ENCODE results near the gene MNX1.

The MNX1 gene

DNA sequence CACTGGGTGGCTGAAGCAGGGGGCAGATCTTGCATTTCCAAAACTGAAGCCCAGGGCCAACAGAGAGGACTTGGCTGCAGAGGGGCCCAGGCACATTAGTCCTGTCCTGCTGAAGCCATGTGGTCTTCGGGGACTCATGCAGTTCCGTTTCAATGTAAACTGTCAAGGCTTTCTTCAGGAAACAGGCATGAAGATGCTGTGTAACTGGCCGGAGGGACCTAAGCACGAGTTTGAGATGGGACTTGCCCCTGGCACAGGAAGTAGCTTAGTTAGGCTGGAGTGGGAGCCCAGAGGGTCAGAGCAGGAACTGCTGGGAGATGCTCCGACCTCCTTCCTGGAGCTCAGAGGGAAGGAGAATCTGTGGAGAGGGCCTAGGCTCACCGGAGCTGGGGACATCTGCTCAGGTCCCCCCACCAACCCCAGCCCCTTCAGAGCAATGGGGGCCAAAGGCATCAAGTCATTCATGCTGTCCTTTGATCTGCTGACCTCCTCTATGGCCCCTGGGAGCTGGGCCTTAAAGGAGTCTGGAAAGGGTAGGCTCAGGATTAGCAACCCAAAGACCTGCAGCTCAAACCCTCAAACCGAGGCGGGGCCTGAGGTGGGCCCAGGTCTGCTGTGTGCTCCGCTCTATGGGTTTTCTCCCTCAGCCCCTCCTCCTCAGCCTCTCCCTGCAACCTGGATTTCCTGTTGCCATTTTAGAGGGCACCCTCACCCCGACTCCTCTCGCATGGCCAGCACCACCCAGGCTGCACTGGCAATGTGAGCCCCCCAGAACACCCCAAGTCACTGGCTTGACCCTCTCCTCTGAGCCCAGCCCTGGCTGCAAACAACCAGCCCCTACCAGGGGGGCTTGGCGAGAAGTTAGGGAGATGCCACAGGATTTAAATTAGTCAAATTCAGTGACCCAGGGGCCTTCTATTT is 4.4 kb upstream of the MNX1 start:
- no peak for DNase-seq

DNA sequence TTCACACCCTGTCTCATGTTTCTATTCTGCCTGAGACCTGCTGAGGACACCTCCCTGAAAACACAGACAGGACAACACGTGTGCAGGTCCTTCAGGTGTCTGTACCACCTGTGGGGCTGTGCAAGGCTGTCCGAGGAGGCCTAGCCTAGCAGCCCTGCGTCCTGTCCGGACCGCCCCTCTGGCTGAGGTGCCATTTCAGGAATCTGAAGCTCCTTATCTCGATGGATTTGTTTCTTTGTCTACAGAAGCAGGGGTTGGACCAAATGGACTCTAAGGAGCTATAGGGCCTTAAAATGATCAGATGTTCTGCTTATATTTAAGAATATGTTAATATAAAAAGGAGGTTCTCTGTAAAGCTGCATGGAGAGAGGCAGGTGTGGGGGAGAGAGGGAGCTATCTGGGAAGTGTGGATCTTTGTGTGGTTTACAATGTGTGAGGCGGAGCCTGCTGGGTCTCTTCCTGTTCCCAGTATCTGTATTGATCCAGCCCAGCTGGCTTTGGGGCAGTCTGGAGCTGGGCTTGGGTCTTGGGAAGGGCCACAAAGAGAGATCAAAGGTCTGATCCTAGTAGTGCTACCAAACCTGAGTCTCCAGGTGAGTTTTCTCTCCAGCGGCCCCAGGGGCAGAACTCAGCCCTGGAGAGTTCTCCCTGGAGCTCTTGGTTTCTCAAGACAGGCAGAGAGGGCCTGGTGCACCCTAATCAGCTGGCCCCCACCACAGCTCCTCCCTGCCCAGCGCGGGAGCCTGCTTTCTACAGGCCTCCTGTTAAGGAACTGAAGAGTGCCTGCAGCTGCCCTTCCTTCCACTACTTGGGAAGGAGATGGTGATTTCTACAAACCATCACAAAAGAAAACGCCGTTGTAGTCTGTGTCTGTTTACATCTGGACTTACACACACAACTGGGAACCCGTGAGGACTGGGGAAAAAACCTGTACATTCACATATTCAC is 3.4 kb upstream of the MNX1 start:
- no peak for DNase-seq

DNA sequence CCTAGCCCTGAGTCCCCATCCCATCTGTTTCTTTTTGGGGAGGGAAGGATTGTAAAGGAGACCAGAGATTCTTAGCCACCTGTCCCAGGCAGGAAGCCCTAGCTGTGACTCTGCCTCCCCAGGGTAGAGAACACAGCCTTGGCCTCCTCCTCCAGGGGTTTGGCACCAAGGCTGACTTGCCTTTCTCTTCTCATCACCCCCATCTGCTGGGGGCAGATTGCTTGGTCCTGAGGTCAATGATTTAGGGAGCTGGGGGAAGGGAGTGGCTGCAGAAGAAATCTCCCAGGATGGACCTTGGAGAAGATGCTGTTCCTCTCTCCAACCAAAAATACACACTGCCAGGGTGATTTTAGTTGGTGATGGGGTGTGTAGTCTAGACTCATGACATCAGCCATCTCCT is 2.6 kb upstream of the MNX1 start:
- no peak for DNase-seq

DNA sequence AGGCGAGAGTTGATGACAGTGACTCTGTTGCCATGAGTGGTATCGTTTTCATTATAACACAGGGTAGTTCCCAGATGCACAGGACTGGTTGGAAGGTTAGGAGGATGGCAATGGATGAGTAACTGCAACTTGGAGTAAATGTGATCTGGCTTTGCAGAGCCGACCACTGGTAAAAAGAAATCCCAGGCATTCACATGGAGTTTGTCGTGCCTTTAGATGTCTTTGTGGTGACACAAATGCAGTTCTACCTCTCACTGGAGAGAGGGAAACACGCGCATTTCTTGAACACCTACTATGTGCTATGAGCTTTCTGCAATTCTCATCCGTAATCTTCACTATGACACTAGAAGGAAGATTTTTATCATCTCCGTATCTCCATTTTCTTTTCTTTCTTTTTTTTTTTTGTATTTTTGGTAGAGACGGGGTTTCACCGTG is 1.7 kb upstream of the MNX1 start:
- no peak for DNase-seq

DNA sequence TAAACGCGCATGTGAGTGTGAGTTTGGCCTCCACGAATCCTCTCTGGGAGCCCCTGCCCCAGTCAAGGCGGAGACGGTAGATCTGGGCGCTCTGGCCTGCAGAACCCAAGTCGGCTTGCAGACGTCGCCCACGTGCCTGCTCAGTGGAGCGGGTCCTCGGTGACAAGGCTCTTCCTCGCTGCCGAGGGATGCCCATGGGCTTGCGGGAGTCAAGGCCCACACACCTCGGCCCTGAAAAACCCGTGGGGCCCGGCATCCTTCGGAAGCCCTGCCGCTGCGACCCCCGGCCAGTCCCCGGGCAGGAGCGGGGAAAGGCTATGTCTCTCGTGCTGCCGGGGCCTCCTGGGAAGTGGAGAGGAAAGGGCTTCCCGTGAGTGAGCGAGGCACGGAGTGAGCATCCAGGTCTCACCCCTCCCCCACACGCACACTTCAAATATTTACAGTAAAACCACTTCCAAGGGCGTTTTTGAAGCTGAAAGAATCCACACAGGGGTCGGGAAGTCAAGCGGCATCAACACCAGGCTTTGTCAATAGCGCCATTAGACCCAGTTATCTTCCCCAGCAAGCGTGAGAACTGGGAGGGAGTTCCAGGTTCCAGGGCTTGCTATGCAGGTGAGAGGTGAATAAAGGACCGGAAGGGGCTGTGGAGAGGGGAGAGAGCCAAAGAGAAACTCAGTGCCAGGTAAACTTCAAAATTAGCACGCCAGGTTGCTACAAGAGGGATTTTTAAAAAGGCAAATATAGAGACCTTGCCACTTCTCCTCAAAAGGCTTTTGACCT is 1.1 kb upstream of the MNX1 start:
- no peak for DNase-seq

DNA sequence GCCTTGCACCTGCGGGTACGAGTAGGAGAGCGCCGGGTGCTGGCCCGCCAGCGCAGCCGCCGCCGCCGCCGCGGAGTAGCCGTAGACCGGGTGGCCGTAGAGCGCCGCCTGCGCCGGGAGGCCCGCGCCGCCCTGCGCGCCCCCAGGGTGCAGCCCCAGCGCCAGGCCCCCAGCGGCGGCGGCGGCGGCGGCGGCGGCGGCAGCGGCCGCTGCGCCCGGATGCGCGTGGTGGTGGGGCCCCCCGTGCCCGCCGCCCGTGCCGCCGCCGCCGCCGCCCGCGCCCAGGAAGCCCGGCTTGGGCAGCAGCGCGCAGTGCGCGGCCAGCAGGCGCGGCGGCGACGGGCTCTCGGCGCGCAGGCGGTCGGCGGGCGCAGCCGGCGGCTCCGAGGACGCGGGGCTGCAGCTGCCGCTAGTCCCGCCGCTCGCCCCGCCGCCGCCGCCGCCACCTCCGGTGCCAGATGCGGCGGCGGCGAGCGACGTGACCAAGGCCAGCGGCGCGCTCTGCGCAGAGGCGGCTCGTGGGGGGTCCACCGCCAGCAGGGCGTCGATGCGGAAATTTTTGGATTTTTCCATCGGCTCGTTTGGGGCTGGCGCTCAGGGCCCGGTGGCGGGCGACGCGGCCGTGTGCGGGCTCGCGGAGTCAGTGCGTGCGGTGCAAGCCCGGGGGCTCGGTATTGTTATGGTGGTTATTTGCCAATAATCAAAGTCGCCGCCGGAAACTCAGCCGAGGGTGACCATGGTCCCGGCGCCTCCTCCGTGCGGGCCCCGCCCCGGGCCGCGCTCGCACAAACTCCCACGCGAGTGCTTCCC is 480 bp downstream of the MNX1 start:
- no peak for DNase-seq

DNA sequence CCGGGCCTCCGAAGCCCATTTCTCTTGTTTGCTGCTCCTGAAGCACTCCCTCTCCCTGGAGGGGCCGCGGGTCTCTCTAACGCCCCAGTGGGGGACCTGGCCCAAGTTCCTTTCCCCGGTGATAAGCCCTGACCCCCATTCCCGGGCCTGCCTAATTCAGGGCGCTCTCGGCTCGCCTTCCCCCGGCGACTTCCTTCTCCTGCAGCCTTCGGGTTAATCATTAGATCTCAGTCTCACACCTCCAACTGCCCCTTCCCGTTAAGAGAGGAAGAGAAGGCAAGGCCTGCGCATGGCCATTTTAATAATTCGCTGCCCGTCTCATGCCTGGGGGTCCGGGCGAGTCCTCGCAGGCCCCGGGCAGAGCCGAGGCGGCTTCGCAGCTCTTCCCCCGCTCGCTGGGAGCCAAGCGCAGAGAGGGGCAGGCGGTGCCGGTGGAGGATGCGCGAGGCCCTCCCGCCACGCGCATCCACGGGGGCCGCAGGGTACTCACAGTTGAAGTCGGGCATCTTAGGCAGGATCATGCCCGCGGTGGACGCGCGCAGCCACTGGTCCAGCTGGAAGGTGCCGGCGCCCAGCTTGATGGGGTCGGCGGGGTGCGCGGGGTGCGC is 1.2 kb downstream of the MNX1 start:
- DNase-seq: no peak

DNA sequence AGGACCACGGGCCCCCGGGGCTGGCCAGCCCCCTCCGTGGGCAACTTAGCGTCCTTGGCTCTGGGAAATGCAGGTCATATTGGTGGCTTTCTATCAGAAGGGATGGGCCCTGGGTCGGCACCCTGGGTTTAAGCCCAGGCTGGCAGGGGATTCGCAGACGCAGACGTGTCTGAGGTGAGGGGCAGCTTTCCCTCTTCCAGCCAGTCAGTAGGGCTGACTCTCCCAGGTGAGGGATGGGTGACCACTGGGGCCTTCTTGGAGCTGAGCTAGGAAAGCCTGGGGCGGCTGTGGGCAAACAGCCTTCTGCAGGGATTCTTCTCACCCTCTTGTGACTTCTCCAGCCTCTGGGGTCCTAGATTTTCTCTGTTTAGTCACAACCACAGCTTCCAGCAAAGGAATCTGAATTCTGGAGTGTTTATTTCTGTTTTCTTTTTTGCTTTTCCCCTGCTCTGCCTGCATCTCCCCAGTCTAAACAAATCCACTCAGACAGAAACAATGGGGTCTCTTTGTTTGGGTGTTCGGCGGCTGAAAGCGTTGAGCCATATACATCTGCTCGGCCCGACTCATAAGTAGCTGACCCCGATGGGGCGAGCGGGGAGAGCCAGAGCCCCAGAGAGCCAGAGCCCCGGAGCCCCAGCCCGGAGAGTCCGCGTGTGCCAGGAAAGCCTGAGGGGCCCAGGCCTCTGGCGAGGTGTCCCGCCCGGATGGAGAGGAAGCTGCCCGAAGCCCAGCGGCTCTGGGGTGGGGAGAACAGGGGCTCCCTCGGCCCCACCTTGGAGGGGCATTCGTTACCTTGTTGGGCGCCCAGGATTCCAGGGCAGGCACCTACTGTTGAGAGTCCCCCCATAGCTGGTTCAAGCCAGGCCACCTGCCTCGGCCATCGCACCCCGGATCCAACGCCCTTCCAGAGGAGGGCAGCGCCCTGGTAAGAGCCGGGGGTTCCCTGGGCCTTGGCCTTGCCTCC is 2.0 kb downstream of the MNX1 start:
- DNase-seq: no peak

DNA sequence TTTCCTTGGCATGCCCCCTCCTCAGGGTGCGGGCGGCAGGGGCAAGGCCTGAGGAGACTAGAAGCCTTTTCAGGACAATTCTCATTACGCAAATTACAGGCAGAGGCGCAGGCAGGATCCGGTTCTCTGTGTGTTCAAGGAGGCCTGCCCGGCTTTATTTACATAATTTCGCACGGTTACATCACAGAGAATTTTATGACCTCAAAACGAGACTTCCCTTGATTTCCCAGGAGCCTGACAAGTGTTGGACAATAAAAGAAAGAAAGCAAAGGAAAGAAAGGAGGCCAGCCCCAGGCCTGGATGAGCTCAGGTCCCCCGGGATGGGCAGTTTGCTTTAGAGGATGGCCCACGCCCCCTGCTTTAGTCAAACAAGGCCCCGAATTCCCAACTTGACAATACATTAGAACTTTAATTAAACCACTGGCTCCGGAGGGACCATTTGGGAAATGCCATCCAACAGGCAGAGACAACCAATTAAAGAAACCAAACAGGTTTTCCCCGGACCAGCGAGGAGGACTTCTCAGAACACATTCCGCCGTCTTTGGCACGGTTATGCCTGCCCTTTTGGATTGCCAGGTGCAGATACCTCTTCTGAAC is 2.9 kb downstream of the MNX1 start:
- DNase-seq: no peak

DNA sequence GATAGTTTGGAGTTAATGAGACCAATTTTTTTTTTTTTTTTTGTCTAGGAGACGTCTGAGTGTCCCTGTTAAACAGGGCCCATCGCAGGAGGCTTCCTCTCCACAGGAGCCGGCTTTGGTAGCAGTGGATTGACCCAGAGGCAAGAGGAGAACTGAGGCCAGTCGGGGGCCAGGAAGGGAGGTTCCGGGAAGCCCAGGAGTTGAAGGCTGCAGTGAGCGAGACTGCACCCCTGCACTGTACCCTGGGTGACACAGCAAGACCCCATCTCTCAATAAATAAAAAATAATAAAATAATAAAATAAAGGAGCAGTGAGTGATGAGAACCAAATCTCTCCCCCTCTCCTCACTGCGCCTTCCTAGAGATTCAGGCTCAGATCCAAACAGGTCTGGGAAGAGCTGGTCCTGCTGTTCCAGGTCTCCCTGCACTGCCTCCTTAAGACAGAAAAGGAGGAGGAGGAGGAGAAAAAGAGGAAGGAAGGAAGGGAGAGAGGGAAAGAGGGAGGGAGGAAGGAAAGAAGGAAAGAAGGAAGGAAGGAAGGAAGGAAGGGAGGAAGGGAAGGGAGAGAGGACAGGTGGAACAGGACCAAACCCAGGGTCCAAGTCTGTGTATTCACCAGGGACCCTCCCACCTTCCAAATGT is 3.5 kb downstream of the MNX1 start:
- DNase-seq: no peak

DNA sequence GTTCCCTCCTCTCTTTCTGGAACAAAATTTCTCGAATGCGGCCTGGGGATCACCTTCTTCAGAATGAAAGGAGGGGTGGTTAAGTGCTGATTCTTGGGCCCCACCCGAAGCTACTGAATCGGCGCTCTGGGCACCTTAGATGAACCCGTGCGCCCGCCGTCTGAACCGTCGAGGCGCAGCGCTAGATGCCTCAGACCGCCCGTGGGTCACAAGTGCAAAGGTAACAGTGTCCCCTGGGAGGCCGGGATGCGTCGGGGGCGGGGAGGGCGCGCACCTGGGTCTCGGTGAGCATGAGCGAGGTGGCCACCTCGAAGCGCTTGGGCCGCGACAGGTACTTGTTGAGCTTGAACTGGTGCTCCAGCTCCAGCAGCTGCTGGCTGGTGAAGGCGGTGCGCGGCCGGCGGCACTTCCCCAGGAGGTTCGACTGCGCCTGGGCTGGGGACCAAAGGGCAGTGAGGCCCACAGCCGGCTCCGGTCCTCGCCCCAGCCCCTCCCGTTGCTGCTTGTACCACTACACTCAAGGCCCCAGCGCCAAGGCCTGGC is 4.2 kb downstream of the MNX1 start:
- DNase-seq: no peak

DNA sequence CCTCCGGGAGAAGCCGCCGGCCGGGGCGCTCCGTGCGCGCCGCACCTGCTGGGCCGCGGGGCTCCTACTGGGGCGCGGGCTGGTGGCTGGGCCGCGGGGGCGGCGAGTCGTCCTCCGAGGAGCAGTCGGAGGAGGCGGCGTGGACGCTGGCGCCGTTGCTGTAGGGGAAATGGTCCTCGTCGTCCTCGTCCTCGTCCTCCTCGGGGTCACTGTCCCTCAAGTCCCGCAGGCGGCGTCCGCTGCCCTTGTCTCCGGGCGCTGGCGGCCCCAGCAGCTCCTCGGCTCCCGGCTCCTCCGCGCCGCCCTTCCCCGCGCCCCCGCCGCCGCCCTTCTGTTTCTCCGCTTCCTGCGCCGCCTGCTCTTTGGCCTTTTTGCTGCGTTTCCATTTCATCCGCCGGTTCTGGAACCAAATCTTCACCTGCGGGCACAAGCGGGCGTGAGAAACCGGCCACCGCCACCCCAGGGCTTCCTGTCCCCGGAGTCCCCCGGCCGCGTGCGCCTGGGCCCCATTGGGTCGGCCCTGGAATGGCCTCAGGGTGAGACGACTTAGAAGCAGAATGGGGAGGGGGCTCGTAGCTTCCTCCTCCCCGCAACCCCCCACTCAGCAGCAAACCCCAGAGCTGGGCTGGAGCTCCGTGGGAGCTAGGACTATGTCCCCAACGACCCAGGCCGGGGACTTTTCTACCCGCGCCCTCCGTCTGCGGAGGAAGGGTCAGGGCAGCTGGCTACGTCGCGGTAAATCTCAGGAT is 4.8 kb downstream of the MNX1 start:
- DNase-seq: no peak

DNA sequence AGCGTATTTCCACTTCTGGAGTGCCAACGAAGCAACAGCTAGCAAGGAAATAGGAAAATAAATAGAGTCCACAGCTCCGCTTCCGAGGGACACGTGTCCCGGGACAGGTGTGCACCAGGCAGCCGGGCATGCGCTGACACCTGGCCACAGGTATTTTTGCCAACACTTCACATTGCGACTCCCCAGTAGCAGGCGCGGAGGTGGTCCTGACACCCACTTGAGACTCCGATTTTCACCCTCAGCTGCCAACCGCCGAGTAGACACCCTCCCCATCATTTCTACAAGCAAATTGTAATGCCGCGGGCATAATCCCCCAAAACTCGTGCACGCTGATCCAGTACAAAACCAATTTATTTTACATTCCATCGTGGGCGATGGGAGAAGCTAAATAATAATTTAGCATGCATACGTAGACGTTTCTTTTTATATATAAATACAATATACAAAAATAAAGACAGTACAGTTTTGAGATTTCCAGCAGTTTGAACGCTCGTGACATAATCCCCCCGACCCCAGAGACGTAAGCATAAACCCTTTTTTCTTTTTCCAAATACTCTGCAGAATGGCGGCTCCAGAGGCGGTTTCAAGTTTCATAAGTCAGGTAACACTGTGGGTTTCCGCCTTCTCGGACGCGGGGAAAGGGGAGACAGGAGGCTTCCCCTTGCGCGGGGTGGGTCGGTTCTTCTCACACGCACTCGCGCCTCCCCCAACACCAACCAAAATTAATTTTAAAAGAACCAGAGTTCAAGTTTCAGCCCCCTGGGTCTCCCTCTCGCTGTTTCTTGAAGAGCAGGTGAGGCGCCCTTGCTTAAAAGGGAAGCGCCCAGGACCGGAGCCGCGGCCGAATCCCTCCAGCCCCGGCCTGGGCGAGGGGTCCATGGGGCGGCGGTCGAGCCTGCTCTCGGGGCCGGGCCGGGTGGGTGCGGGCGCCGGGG is 5.7 kb downstream of the MNX1 start:
- DNase-seq: no peak

DNA sequence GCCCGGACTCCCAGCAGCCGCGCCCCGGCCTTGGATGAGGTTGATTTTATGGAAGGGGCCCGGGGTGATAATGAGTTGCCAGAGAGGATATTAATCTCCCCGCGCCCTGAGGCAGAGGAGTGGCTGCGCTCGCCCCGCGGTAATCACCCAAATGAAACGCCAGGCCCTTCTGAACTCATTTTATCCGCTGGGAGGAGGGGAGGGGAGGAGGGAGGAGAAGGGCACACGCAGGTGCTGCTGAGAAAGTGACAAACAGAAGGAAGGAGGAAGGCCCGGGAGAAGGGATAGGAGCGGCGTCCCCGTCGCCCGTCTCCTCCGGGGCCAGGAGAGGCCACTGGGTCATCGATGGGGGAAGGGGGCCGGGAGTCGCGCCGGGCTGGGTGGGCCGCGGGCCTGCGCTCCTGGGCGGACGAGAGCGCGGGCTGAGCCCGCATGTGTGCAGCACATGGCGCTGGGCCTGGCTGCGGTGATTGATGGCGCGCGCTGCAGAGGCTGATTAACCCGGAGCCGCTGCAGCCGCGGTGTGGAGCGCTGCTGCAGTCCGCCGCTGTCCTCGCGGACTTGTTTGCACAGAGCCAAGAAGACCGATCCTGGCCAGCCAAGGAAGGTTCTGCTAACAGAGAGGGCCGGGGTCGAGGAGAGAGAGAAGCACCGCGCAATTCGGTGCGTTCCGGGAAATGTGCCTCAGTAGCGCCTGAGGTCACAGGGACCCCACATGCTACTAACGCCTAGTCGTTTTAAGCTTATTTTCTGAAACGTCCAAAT is 6.5 kb downstream of the MNX1 start:
- DNase-seq: peak; percentile 61

DNA sequence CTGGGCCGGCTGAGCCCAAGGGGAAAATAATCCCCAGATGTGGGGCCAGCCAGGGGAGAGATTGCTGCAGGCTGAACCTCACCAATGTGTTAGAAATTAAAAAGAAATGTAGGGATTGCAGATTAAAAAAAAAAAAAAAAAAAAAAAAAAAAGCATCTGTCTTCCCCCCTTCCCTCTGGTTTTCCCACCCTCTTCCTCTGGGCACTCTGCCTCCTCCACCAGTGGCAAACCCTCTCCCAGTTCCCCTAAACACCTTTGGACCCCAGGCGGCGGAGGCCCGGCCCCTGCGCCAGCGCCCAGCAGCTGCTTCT is 7.1 kb downstream of the MNX1 start:
- DNase-seq: no peak

DNA sequence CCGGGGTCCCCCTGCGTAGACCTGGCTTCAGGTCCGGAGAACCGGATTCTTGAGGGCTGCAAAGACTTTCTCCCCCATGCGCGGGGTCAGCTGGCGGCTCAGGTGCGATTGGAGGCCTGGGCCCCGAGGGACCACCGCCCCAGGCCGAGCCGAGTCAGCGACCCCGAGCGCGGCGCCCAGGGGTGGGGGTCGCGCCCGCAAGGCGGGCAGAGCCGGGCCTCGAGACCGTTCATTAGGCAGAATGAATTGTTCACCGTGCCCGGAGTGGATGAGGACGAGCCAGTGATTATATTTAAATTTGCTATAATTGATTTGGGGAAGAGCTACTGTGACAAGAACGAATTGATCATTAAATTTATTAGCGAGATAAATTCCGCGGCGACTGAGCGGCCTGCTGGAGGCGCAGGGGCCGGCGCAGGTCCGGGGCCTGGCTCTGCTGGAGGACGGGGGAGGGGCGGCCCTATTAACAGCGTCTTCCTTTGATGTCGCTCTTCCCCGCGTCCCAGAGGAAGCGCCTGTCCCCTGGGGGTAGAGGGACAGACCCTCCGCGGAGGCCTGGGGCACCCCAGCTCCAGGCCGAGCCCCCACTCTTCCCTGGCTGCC is 7.5 kb downstream of the MNX1 start:
- no peak for DNase-seq
